Keratinocyte (primary cell): Measurements from ENCODE around the gene SDF4. TPM values are rescaled to one million over a fixed set of nuclear protein-coding genes. Genes with fewer than 3 reads are reported as not detected.

Experiments used
- DNase-seq: peaks from one replicate; pipeline ENCODE4 v3.0.0-alpha.2; 2011; ENCODE audit warnings: low read depth, missing footprints, low spot score
- FAIRE-seq: peaks from 2 replicates; lab custom pipeline; 2011; peaks lifted over from hg19 to GRCh38; lab: Jason Lieb, UNC
- H2AFZ ChIP-seq: 2 replicates; pipeline ENCODE4 v1.6.0; 2012; ENCODE audit warnings: low read length, control low read depth, inconsistent platforms; ENCODE audit not compliant: control insufficient read depth
- H3K27ac ChIP-seq: 2 replicates; pipeline ENCODE4 v1.5.1; 2011; ENCODE audit warnings: low read length; ENCODE audit not compliant: control insufficient read depth, insufficient read depth
- H3K27me3 ChIP-seq: 3 replicates; pipeline ENCODE4 v1.6.0; 2011; ENCODE audit warnings: low read length; ENCODE audit not compliant: control insufficient read depth, insufficient read depth; ENCODE audit errors: extremely low read depth
- H3K36me3 ChIP-seq, 2 experiments: 2 replicates in 1 of 2; 3 replicates in 1 of 2; pipeline ENCODE4 v1.5.1; 2011; ENCODE audit warnings: low read length in 2 of 2, mild to moderate bottlenecking in 1 of 2; ENCODE audit not compliant: control insufficient read depth in 2 of 2, insufficient read depth in 2 of 2; ENCODE audit errors: extremely low read depth in 1 of 2
- H3K4me1 ChIP-seq: 3 replicates; pipeline ENCODE4 v1.5.1; 2011; ENCODE audit warnings: low read length; ENCODE audit not compliant: control insufficient read depth, insufficient read depth; ENCODE audit errors: extremely low read depth
- H3K4me2 ChIP-seq: 3 replicates; pipeline ENCODE4 v1.6.0; 2011; ENCODE audit warnings: low read depth, low read length; ENCODE audit not compliant: control insufficient read depth, insufficient read depth; ENCODE audit errors: extremely low read depth
- H3K4me3 ChIP-seq, 3 experiments: fragments of 200-600 bp in 1 of 3; sonication (generic) in 1 of 3; 2 replicates in 2 of 3; 3 replicates in 1 of 3; pipeline ENCODE4 v1.5.1; 2011 to 2016; ENCODE audit warnings: low read length in 3 of 3, mild to moderate bottlenecking in 3 of 3, control low read depth in 2 of 3, inconsistent platforms in 1 of 3, low read depth in 1 of 3, mixed read lengths in 1 of 3, mixed run types in 1 of 3, moderate library complexity in 1 of 3; ENCODE audit not compliant: control insufficient read depth in 2 of 3, insufficient read depth in 2 of 3; ENCODE audit errors: extremely low read depth in 1 of 3
- H3K79me2 ChIP-seq: 2 replicates; pipeline ENCODE4 v1.6.0; 2012; ENCODE audit warnings: low read length; ENCODE audit not compliant: control insufficient read depth, insufficient read depth
- H3K9ac ChIP-seq: 3 replicates; pipeline ENCODE4 v1.6.0; 2011; ENCODE audit warnings: low read length; ENCODE audit not compliant: control insufficient read depth, insufficient read depth; ENCODE audit errors: extremely low read depth
- H3K9me1 ChIP-seq: 3 replicates; pipeline ENCODE4 v1.6.0; 2011; ENCODE audit warnings: low read length; ENCODE audit not compliant: control insufficient read depth, insufficient read depth; ENCODE audit errors: extremely low read depth
- H3K9me3 ChIP-seq: 2 replicates; pipeline ENCODE4 v1.5.1; 2012; ENCODE audit warnings: low read depth, low read length; ENCODE audit not compliant: control insufficient read depth
- H4K20me1 ChIP-seq: 3 replicates; pipeline ENCODE4 v1.6.0; 2011; ENCODE audit warnings: low read length; ENCODE audit not compliant: control insufficient read depth, insufficient read depth; ENCODE audit errors: extremely low read depth
- EZH2 ChIP-seq: IDR thresholded peaks from one replicate; pipeline ENCODE4 v1.6.1; 2012; ENCODE audit warnings: inconsistent platforms, mild to moderate bottlenecking, low read length, moderate library complexity
- dilution Hi-C: fragments of 300-500 bp; cut with MboI; formaldehyde crosslinking; loops from one replicate; pipeline ENCODE4 v1.7.0; 2020; ENCODE audit warnings: low sequenced_read_pairs; ENCODE audit not compliant: extremely low pct_ligation_motif_present
- polyA plus RNA-seq, 5 experiments: library from polyadenylated mRNA; depleted of rRNA in 3 of 5; stranded (reverse) in 3 of 5; stranded (forward) in 1 of 5; unstranded in 1 of 5; fragments of >200 nt; gene quantifications; 1 replicate in 1 of 5; 2 replicates in 3 of 5; 3 replicates in 1 of 5; pipeline versions ENCODE4 v1.2.1 to v1.2.3, GENCODE V29; 2011 to 2012; ENCODE audit warnings: missing spikeins in 2 of 5, low read depth in 1 of 5, low replicate concordance in 1 of 5
- TF ChIP-seq, protein P1 (sequence below), 3 experiments: IDR thresholded peaks in 1 of 3; conservative IDR thresholded peaks in 1 of 3; optimal IDR thresholded peaks in 1 of 3; 2 replicates in 2 of 3; 3 replicates in 1 of 3; pipeline versions ENCODE3 to v1.5.1; 2011; ENCODE audit warnings: low read length in 3 of 3, mild to moderate bottlenecking in 3 of 3, moderate library complexity in 2 of 3, control low read depth in 1 of 3, inconsistent platforms in 1 of 3; ENCODE audit not compliant: insufficient read depth in 2 of 3; ENCODE audit errors: extremely low read depth in 1 of 3

The SDF4 gene
- polyA plus RNA-seq, 1 donor (not counting 4 experiments of a cell fraction or from before 2014, with no cell fraction given) = 66.3 TPM

DNA sequence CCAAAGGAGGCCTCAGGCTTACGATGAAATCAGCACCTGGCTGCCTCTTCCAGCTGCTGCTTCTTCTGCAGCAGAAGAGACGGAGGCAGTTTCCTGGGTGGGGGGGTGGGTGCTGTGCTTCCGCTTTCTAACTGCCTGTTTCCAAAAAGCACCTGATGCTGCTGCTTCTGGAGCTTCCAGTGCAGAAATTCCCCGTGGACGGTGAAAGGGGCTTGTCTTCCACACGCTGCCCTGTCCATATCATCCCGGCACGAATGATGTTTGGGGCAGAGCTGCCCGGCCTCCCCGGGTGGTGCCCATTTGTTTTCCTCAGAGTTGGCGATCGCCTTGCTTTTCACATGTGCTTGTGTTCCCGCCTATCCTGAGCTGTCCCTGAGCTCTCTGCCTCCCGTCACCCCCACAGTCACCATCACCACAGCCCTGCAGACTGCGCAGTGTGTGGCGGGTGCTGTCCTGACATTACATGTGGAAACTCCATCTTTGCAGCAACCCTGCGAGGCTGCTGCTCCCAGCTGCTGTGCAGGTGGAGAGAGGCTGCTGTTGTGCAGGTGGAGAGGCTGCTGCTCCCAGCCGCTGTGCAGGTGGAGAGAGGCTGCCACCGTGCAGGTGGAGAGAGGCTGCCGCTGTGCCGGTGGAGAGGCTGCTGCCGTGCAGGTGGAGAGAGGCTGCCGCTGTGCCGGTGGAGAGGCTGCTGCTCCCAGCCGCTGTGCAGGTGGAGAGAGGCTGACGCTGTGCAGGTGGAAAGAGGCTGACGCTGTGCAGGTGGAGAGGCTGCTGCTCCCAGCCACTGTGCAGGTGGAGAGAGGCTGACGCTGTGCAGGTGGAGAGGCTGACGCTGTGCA is 56.4 kb downstream of the SDF4 start:
- Histone ChIP-seq H3K4me2 (no peak overlapping the region), H4K20me1 (no peaks in the 10 kb centered on the region), H3K4me3 (no peak overlapping the region), H3K9me3 (no peaks in the 10 kb centered on the region), H3K27ac (no peak overlapping the region), H3K9me1 (no peaks in the 10 kb centered on the region), H3K36me3 (peaks cover 0 to 2% of the 10 kb centered on the region in 2 experiments), H2AFZ (no peak overlapping the region), H3K4me1 (no peaks in the 10 kb centered on the region), H3K79me2 (no peaks in the 10 kb centered on the region), H3K9ac (no peak overlapping the region), H3K27me3 (no peaks in the 10 kb centered on the region)
- no peak for DNase-seq
- no peak for FAIRE-seq
- dilution Hi-C loops = no loop called here
- TF ChIP-seq EZH2 = no peak
- TF ChIP-seq, protein P1, sequence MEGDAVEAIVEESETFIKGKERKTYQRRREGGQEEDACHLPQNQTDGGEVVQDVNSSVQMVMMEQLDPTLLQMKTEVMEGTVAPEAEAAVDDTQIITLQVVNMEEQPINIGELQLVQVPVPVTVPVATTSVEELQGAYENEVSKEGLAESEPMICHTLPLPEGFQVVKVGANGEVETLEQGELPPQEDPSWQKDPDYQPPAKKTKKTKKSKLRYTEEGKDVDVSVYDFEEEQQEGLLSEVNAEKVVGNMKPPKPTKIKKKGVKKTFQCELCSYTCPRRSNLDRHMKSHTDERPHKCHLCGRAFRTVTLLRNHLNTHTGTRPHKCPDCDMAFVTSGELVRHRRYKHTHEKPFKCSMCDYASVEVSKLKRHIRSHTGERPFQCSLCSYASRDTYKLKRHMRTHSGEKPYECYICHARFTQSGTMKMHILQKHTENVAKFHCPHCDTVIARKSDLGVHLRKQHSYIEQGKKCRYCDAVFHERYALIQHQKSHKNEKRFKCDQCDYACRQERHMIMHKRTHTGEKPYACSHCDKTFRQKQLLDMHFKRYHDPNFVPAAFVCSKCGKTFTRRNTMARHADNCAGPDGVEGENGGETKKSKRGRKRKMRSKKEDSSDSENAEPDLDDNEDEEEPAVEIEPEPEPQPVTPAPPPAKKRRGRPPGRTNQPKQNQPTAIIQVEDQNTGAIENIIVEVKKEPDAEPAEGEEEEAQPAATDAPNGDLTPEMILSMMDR (optimal IDR thresholded peaks at IDR 0.05 in 1 of 3, IDR thresholded peaks at IDR 0.05 in 1 of 3, conservative IDR thresholded peaks at IDR 0.05 in 1 of 3; ENCODE audit: extremely low read depth in 1 of 3, insufficient read depth in 2 of 3, low read length in 3 of 3) = no peak

DNA sequence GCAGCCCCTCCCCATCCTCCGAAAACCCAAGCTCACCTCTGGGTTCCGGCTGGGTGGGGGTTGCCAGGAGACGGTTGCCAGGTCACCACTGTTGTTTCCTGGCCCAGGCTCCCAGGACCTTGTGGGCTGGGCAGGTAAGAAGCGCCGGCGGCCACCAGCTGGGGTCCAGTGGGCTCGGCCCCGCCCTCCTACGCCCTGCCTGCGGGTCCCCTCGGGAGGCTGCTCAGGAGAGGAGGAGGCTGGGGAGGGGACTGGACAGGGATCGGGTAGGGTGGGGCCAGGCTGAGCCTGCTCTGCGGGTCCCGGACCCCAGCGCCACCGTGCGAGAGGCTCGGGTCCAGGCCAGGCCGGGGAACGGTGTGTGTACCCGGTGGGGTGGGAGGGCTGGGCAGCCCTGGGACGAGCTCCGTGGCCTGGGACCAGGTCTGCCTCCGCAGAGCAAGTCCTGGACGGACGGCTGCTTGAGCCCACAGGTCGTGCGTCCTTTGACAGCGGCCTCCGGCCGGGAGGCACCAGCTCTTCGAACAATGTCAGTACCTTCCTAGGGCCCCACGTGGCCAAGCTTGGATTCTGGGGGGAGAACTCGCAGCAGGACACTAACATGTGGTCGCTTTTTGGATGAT is 57.9 kb downstream of the SDF4 start, which contains the start of gene TTLL10:
Gene TTLL10, plus strand, starts transcription at position 88 of the 623 bp plus-strand sequence. CDS start 5,336 bp downstream, outside the sequence.
- Histone ChIP-seq H3K36me3 (peaks cover 0 to 4% of the 10 kb centered on the region in 2 experiments), H4K20me1 (no peaks in the 10 kb centered on the region), H3K27me3 (no peaks in the 10 kb centered on the region), H3K4me3 (no peak within 1 kb of the TSS), H3K79me2 (no peaks in the 10 kb centered on the region), H3K27ac (no peak within 1 kb of the TSS), H3K9ac (no peak within 1 kb of the TSS), H3K4me2 (no peak within 1 kb of the TSS), H3K4me1 (no peaks in the 10 kb centered on the region), H2AFZ (no peak within 1 kb of the TSS), H3K9me3 (no peaks in the 10 kb centered on the region), H3K9me1 (no peaks in the 10 kb centered on the region)
- no peak for DNase-seq
- no peak for FAIRE-seq
- dilution Hi-C loops = no loop called here
- no peak for TF ChIP-seq EZH2
- TF ChIP-seq, protein P1 (optimal IDR thresholded peaks at IDR 0.05 in 1 of 3, IDR thresholded peaks at IDR 0.05 in 1 of 3, conservative IDR thresholded peaks at IDR 0.05 in 1 of 3; ENCODE audit: extremely low read depth in 1 of 3, insufficient read depth in 2 of 3, low read length in 3 of 3) = no peak
